Measurements from ENCODE around the gene PCNX2.

Gene PCNX2

GRCh38 chr1:233326811-233327650 lies 31.5 kb upstream of the PCNX2 start (continued):
- TF ChIP-seq KLF1 (tag by site-specific recombination; IDR thresholded peaks at IDR 0.05) (peak; percentile 97), MEIS1 (CRISPR knock-in tag; IDR thresholded peaks at IDR 0.05; ENCODE audit: borderline replicate concordance) (no peak), ZSCAN23 (tag by site-specific recombination; IDR thresholded peaks at IDR 0.05) (0 out of 2 replicates have a peak, but pooled peaks have one; percentile 16), REPIN1 (tag by site-specific recombination; IDR thresholded peaks at IDR 0.05; ENCODE audit: low read depth) (0 out of 2 replicates have a peak, but pooled peaks have one; percentile 51), SALL2 (tag by site-specific recombination; IDR thresholded peaks at IDR 0.05; ENCODE audit: borderline replicate concordance) (no peak), ZBTB11 (tag by site-specific recombination; conservative IDR thresholded peaks at IDR 0.05; ENCODE audit: low read depth) (0 out of 2 replicates have a peak, but pooled peaks have one; percentile 27), REST (tag by site-specific recombination; IDR thresholded peaks at IDR 0.05) (peak; percentile 52; the same call in 1 of the 2 replicates), KLF8 (tag by site-specific recombination; IDR thresholded peaks at IDR 0.05) (peak; percentile 98), ZNF777 (tag by site-specific recombination; IDR thresholded peaks at IDR 0.05; ENCODE audit: borderline replicate concordance) (no peak), ZNF624 (tag by site-specific recombination; IDR thresholded peaks at IDR 0.05) (no peak), ZNF449 (tag by site-specific recombination; IDR thresholded peaks at IDR 0.05) (peak; percentile 17; the same call in 1 of the 2 replicates), ZNF704 (tag by site-specific recombination; IDR thresholded peaks at IDR 0.05) (no peak), ZBTB1 (tag by site-specific recombination; IDR thresholded peaks at IDR 0.05) (no peak), ZFP69B (tag by site-specific recombination; IDR thresholded peaks at IDR 0.05) (peak; percentile 90), TSHZ1 (tag by site-specific recombination; IDR thresholded peaks at IDR 0.05; ENCODE audit: borderline replicate concordance) (0 out of 2 replicates have a peak, but pooled peaks have one; percentile 2), ZNF175 (tag by site-specific recombination; IDR thresholded peaks at IDR 0.05) (no peak), ZNF404 (tag by site-specific recombination; IDR thresholded peaks at IDR 0.05) (no peak), BCL6B (tag by site-specific recombination; IDR thresholded peaks at IDR 0.05) (no peak), ZBTB10 (tag by site-specific recombination; IDR thresholded peaks at IDR 0.05) (no peak), ZNF350 (tag by site-specific recombination; IDR thresholded peaks at IDR 0.05) (no peak)
